Adrenal gland (tissue), 12 donors: ENCODE results near the gene HOXD13. TPM values are rescaled to one million over a fixed set of nuclear protein-coding genes. Genes with fewer than 3 reads are reported as not detected.

Source experiments
- DNase-seq, 7 donors: peaks; one replicate each; pipeline ENCODE4 v3.0.0-alpha.2; 2019 to 2020
- H3K27ac ChIP-seq, 5 donors: fragments of 200-600 bp; sonication (generic) in 4 of 5; 1 replicate in 3 of 5; 2 replicates in 2 of 5; pipeline versions ENCODE4 v1.5.1 to v1.8.0; 2016 to 2020; ENCODE audit warnings: mild to moderate bottlenecking in 1 of 5
- H3K27me3 ChIP-seq: fragments of 200-600 bp; 2 replicates; pipeline ENCODE4 v1.8.0; 2021
- H3K36me3 ChIP-seq, 2 donors: fragments of 200-600 bp; replicated peaks in 1 of 2; 1 replicate in 1 of 2; 2 replicates in 1 of 2; pipeline versions ENCODE4 v1.5.1 to v1.8.0; 2018 to 2022
- H3K4me1 ChIP-seq, 2 donors: fragments of 200-600 bp; replicated peaks in 1 of 2; 1 replicate in 1 of 2; 2 replicates in 1 of 2; pipeline versions ENCODE4 v1.5.1 to v1.8.0; 2018 to 2021
- H3K4me3 ChIP-seq, 4 donors: fragments of 200-600 bp; sonication (generic) in 3 of 4; one replicate each; pipeline ENCODE4 v1.5.1; 2016 to 2018
- H3K9me3 ChIP-seq, 3 donors: fragments of 200-600 bp; sonication (generic) in 1 of 3; replicated peaks in 1 of 3; 1 replicate in 2 of 3; 2 replicates in 1 of 3; pipeline versions ENCODE4 v1.5.1 to v1.8.0; 2016 to 2021
- POLR2A ChIP-seq, 2 donors: fragments of 450-650 bp; IDR thresholded peaks; one replicate each; pipeline ENCODE4 v1.6.1; 2017; ENCODE audit warnings: antibody characterized with exemption in 2 of 2, mild to moderate bottlenecking in 2 of 2, moderate library complexity in 1 of 2
- WGBS, 4 donors: extraction: QIAGEN DNeasy Blood & Tissue Kit in 2 of 4; methylation state at CpG; one replicate each; pipeline versions ENCODE4 v1.1.5 to v1.1.7; 2013 to 2017; 5-methylcytosine and 5-hydroxymethylcytosine counted together
- intact Hi-C, 2 donors: fragments of 100-400 bp; cut with DNase I; formaldehyde crosslinking; loops; one replicate each; pipeline versions ENCODE4 v1.14.1 to v1.15.0; 2022 to 2023
- polyA plus RNA-seq, 3 donors: library from polyadenylated mRNA; stranded (reverse); fragments of 200-250 nt in 2 of 3; fragments of 350-450 nt in 1 of 3; fragmentation: Illumina TruSeq in 1 of 3; extraction: RNeasy Lipid Tissue Mini Kit (QIAGEN cat#74804) in 1 of 3; gene quantifications; one replicate each; pipeline ENCODE4 v1.2.3, GENCODE V29; 2013 to 2014
- total RNA-seq, 9 donors: library from RNA; depleted of rRNA in 4 of 9; stranded (reverse); fragments of >200 nt in 4 of 9; fragments of 120-200 nt in 1 of 9; fragmentation: NEBNext Ultra II Directional in 1 of 9; extraction: Animal tissue kit (Norgen Biotek cat#: 25700) in 1 of 9; gene quantifications; one replicate each; pipeline versions ENCODE4 v1.1.0 to v1.2.4, GENCODE V29; 2013 to 2023
- TF ChIP-seq, protein P1 (sequence below), 6 experiments: fragments of 450-650 bp in 4 of 6; fragments of 200-600 bp in 2 of 6; sonication (generic) in 1 of 6; IDR thresholded peaks; 1 replicate in 5 of 6; 2 replicates in 1 of 6; pipeline versions ENCODE4 v1.5.1 to v1.8.0; 2016 to 2021; ENCODE audit warnings: antibody characterized with exemption in 6 of 6, mild to moderate bottlenecking in 2 of 6, moderate library complexity in 1 of 6
- donor health status: healthy with polysubstance abuse.
- donor health status: Bipolar disorder and iron deficiency.
- donor health status: DM: yes; HTN: yes; CAD: no.
- donor health status: DM: no; HTN: no; CAD: no.
- donor health status: DM: no; HTN: no; CAD: no.
- donor health status: DM: yes; HTN: yes; CAD: no.

The HOXD13 gene
- total and polyA plus RNA-seq, 12 donors, result not detected

DNA sequence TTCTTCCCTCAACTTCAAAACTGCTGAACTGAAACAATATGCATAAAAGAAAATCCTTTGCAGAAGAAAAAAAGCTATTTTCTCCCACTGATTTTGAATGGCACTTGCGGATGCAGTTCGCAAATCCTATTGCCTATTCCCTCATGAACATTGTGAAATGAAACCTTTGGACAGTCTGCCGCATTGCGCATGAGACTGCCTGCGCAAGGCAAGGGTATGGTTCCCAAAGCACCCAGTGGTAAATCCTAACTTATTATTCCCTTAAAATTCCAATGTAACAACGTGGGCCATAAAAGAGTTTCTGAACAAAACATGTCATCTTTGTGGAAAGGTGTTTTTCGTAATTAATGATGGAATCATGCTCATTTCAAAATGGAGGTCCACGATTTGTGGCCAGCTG is 45.4 kb downstream of the HOXD13 start:
- Histone ChIP-seq H3K9me3 (no peaks in the 10 kb centered on the region), H3K36me3 (peaks cover 0 to 2% of the 10 kb centered on the region in 2 donors), H3K4me1 (peaks cover 31 to 52% of the 10 kb centered on the region in 2 donors), H3K27ac (peak overlapping the region in 4 of 5 donors; percentile 58 to 97 (median 89)), H3K4me3 (peak overlapping the region in 2 of 4 donors; percentile 42 to 96), H3K27me3 (no peaks in the 10 kb centered on the region)
- DNase-seq, result peak in 2 of 7 donors; percentile 26 to 53
- 44 to 71% (median 57%) methylated on average over 8 of the region's 8 CpGs for WGBS, 4 donors
- intact Hi-C loops, result no loop called here
- TF ChIP-seq POLR2A (IDR thresholded peaks at IDR 0.05), result no peak
- TF ChIP-seq, protein P1, sequence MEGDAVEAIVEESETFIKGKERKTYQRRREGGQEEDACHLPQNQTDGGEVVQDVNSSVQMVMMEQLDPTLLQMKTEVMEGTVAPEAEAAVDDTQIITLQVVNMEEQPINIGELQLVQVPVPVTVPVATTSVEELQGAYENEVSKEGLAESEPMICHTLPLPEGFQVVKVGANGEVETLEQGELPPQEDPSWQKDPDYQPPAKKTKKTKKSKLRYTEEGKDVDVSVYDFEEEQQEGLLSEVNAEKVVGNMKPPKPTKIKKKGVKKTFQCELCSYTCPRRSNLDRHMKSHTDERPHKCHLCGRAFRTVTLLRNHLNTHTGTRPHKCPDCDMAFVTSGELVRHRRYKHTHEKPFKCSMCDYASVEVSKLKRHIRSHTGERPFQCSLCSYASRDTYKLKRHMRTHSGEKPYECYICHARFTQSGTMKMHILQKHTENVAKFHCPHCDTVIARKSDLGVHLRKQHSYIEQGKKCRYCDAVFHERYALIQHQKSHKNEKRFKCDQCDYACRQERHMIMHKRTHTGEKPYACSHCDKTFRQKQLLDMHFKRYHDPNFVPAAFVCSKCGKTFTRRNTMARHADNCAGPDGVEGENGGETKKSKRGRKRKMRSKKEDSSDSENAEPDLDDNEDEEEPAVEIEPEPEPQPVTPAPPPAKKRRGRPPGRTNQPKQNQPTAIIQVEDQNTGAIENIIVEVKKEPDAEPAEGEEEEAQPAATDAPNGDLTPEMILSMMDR (IDR thresholded peaks at IDR 0.05), result no peak

DNA sequence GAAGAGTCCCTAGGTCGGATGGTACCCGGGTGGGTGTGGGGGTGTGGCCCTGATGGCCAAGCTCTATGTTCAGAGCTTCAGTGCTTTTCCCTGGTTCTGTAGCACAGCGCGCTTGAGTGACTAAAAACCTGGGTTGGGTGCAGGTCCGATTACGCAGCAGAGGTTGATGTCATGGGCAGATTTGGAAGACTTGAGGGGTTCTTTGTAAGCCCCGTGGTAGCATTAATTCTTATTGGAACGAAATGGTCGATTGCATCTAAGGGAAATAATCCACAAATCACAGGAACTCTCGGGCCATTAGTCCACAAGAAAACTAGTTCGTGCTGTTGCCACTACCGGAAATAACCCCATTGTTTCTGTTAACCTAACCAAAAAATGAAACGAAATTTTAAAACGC is 46.0 kb downstream of the HOXD13 start:
- TF ChIP-seq, protein P1 (IDR thresholded peaks at IDR 0.05), result no peak
- TF ChIP-seq POLR2A (IDR thresholded peaks at IDR 0.05), result no peak
- peaks cover 31 to 46% of the 10 kb centered on the region in 2 donors for H3K4me1 ChIP-seq
- no peaks in the 10 kb centered on the region for H3K36me3 ChIP-seq
- no peaks in the 10 kb centered on the region for H3K27me3 ChIP-seq
- 15 to 49% (median 22%) methylated on average over 14 of the region's 14 CpGs for WGBS, 4 donors
- H3K9me3 ChIP-seq, result no peaks in the 10 kb centered on the region
- H3K4me3 ChIP-seq, result peak overlapping the region in 1 of 4 donors; percentile 96
- peak overlapping the region; percentile 58 to 97 (median 78) for H3K27ac ChIP-seq
- peak in 2 of 7 donors; percentile 49 to 68 for DNase-seq
- intact Hi-C loops, result no loop called here

DNA sequence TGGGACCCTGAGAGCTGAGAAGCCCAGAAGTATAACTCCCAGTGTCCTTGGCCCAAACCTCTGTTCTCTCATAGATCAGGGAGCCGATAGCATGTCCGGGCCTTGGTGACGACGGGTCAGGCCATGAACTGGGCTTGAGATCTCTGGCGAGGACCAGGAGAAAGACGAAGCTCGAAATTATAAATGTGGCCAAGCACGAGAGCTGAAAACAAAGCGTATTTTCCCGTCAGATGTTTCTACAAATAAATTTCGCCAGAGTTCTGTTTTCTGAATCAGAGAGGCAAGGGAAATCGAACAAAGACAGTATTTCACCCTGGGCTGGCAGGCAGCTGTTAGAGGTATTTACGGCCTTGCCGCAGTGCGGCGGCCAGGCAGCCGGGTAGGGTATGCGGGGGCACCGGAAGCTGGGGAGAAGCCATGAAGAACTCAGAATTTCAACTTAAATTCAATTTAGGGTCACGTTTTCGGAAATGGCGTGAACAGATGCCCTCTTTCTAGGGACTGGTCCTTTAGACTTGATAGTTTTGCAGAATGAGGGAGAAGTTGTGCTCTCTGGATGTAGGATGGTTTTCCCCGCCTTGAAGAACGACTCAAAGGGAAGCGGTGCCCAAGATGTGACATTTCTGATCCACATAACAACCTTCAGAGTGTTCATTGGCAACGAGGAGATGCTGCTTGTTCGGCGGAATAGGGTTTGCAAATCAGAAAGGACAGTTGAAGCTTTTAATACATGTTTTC is 46.6 kb downstream of the HOXD13 start:
- H3K27ac ChIP-seq, result peak overlapping the region; percentile 58 to 97 (median 78)
- DNase-seq, result peak in 6 of 7 donors; percentile 45 to 71 (median 54)
- no peaks in the 10 kb centered on the region for H3K27me3 ChIP-seq
- TF ChIP-seq POLR2A (IDR thresholded peaks at IDR 0.05), result no peak
- TF ChIP-seq, protein P1 (IDR thresholded peaks at IDR 0.05), result no peak
- WGBS, 4 donors, result 15 to 38% (median 26%) methylated on average over 27 to 28 of the region's 28 CpGs
- no peaks in the 10 kb centered on the region for H3K36me3 ChIP-seq
- H3K9me3 ChIP-seq, result no peaks in the 10 kb centered on the region
- intact Hi-C loops, result no loop called here
- H3K4me3 ChIP-seq, result peak overlapping the region in 2 of 4 donors; percentile 13 to 96
- peaks cover 31 to 46% of the 10 kb centered on the region in 2 donors for H3K4me1 ChIP-seq

DNA sequence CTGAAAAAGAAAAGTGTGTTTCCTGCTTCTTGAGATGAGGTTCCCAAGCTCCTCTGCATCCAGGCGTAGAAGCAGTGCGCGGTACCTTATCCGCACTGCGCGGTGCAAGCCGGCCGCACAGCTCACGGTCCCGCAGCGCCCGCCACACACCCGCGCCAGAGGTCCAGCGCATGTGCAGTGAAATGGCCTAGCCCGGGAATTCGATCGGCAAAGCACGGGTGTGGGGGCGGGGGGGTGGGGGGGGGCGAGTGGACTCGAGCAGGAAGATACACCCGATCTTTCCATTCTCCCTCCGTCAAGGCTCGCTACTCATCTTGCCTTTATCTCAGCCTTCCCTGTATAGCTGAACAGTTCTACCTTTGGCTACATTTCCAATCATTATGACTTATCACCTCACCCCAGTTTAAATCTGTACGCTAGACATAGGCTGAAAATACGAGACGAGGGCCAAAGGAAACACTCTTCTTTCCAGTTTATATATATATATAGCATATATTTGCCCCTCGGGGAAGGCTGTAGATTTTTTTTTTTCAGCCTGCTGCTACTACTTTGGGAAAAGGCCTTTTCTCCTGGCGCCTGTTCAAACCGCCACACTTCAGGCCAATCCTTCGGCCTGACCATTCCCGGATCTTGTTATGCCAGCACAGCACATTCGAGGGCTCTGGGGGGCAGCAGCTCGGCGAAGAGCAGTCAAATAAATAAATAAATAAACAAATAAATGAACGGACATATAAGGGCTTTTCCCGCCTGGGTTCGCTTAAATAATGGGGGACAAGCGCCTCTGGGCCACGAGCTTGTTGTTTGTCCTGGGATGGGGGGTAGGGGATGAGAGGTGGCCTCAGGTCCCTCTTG is 47.4 kb downstream of the HOXD13 start:
- Histone ChIP-seq H3K4me1 (peaks cover 28 to 39% of the 10 kb centered on the region in 2 donors), H3K27me3 (no peaks in the 10 kb centered on the region), H3K4me3 (peak overlapping the region in 2 of 4 donors; percentile 38 to 96), H3K27ac (peak overlapping the region; percentile 58 to 97 (median 78)), H3K36me3 (no peaks in the 10 kb centered on the region), H3K9me3 (no peaks in the 10 kb centered on the region)
- intact Hi-C loops, result loop anchor here (2.0 to 5.0 kb wide), 3 partner anchors 312 to 497 kb away; no protein-coding TSS in a partner anchor
- TF ChIP-seq POLR2A (IDR thresholded peaks at IDR 0.05), result peak in 1 of 2 donors; percentile 24
- TF ChIP-seq, protein P1 (IDR thresholded peaks at IDR 0.05), result no peak
- peak in 6 of 7 donors; percentile 43 to 75 (median 52) for DNase-seq
- 17 to 32% (median 19%) methylated on average over 27 to 41 of the region's 41 CpGs for WGBS, 4 donors
